BE2C (cell line): ENCODE results near the gene INSIG1.
A peak's percentile ranks its signal among the peaks of the same experiment; 100 is the strongest.

Source experiments
- DNase-seq: peaks from one replicate; pipeline ENCODE4 v3.0.0-alpha.2; 2020
- H3K27me3 ChIP-seq: fragments of 250-450 bp; sonication (Bioruptor Pico); 2 replicates; pipeline ENCODE4 v1.5.1; 2020; ENCODE audit warnings: mild to moderate bottlenecking
- H3K36me3 ChIP-seq: fragments of 250-450 bp; sonication (Bioruptor Pico); 2 replicates; pipeline ENCODE4 v1.5.1; 2020; ENCODE audit warnings: mild to moderate bottlenecking
- H3K4me1 ChIP-seq: fragments of 250-450 bp; sonication (Bioruptor Pico); 2 replicates; pipeline ENCODE4 v1.5.1; 2020
- H3K4me3 ChIP-seq: 2 replicates; pipeline ENCODE4 v1.5.1; 2011; ENCODE audit warnings: low read depth, low read length
- H3K9me3 ChIP-seq: fragments of 250-450 bp; sonication (Bioruptor Pico); 2 replicates; pipeline ENCODE4 v1.5.1; 2020
- CTCF ChIP-seq: IDR thresholded peaks from 2 replicates; pipeline ENCODE4 v1.5.1; 2012; ENCODE audit warnings: mild to moderate bottlenecking, low read depth, low read length

INSIG1 gene

GRCh38 chr7:155295511-155295910 is 2.2 kb upstream of the INSIG1 start:
- peaks cover 5% of the 10 kb centered on the region; the same call in 1 of the 2 replicates for H3K4me1 ChIP-seq
- no peaks in the 10 kb centered on the region for H3K9me3 ChIP-seq
- H3K27me3 ChIP-seq, result no peaks in the 10 kb centered on the region
- peaks cover 8% of the 10 kb centered on the region for H3K36me3 ChIP-seq
- no peak for DNase-seq
- H3K4me3 ChIP-seq, result no peak overlapping the region
- TF ChIP-seq CTCF, result no peak

GRCh38 chr7:155296006-155296787 is 1.5 kb upstream of the INSIG1 start:
- no peaks in the 10 kb centered on the region for H3K27me3 ChIP-seq
- H3K9me3 ChIP-seq, result no peaks in the 10 kb centered on the region
- peaks cover 5% of the 10 kb centered on the region; the same call in 1 of the 2 replicates for H3K4me1 ChIP-seq
- H3K36me3 ChIP-seq, result peaks cover 12% of the 10 kb centered on the region
- TF ChIP-seq CTCF, result no peak
- peak overlapping the region; percentile 51 for H3K4me3 ChIP-seq
- no peak for DNase-seq

GRCh38 chr7:155296788-155297516 is 726 bp upstream of the INSIG1 start:
- peaks cover 5% of the 10 kb centered on the region; the same call in 1 of the 2 replicates for H3K4me1 ChIP-seq
- no peaks in the 10 kb centered on the region for H3K27me3 ChIP-seq
- DNase-seq, result peak; percentile 51
- TF ChIP-seq CTCF, result no peak
- H3K4me3 ChIP-seq, result peak overlapping the region; percentile 51
- peaks cover 16% of the 10 kb centered on the region for H3K36me3 ChIP-seq
- no peaks in the 10 kb centered on the region for H3K9me3 ChIP-seq

GRCh38 chr7:155298288-155298833 is 683 bp downstream of the INSIG1 start:
- H3K36me3 ChIP-seq, result peaks cover 29% of the 10 kb centered on the region
- no peak for TF ChIP-seq CTCF
- peak overlapping the region; percentile 84 for H3K4me3 ChIP-seq
- H3K9me3 ChIP-seq, result no peaks in the 10 kb centered on the region
- peak; percentile 26 for DNase-seq
- peaks cover 5% of the 10 kb centered on the region; the same call in 1 of the 2 replicates for H3K4me1 ChIP-seq
- no peaks in the 10 kb centered on the region for H3K27me3 ChIP-seq

- Histone ChIP-seq H3K27me3 (no peaks in the 10 kb centered on the region), H3K4me3 (peak overlapping the region; percentile 84), H3K4me1 (peaks cover 5% of the 10 kb centered on the region; the same call in 1 of the 2 replicates), H3K9me3 (no peaks in the 10 kb centered on the region), H3K36me3 (peaks cover 36% of the 10 kb centered on the region)
- peak; percentile 95 for DNase-seq
- TF ChIP-seq CTCF, result no peak
Observed at GRCh38 chr7:155298834-155299534, 1.3 kb downstream of the INSIG1 start.
